Measurements from ENCODE around the gene MPPED1. TPM values are rescaled to one million over a fixed set of nuclear protein-coding genes. Genes with fewer than 3 reads are reported as not detected.

Gene MPPED1
- total RNA-seq, 1 experiment from 2014 or later = 0.35 TPM

GRCh38 chr22:43505423-43505822 lies 93.6 kb downstream of the MPPED1 start (continued):
- TF ChIP-seq NR3C1 (CRISPR knock-in tag; conservative IDR thresholded peaks at IDR 0.05; ENCODE audit: low read depth) = no peak
- TF ChIP-seq AFF4 (CRISPR knock-in tag; IDR thresholded peaks at IDR 0.05; ENCODE audit: borderline replicate concordance) = no peak
- TF ChIP-seq GABPB1 (CRISPR knock-in tag; IDR thresholded peaks at IDR 0.05) = no peak
- TF ChIP-seq PRDM15 (CRISPR knock-in tag; IDR thresholded peaks at IDR 0.05) = no peak
- TF ChIP-seq ATF1 (CRISPR knock-in tag; IDR thresholded peaks at IDR 0.05) = no peak

- H3K27ac Mint-ChIP-seq = no peak overlapping the region
- no peaks in the 10 kb centered on the region for H3K9me3 Mint-ChIP-seq
- H3K27me3 Mint-ChIP-seq (ENCODE audit: low read depth) = no peaks in the 10 kb centered on the region
- POLR2A ChIA-PET = no interaction called here
- no peak for ATAC-seq
- H3K36me3 Mint-ChIP-seq = no peaks in the 10 kb centered on the region
- H3K4me1 Mint-ChIP-seq = no peaks in the 10 kb centered on the region
- CTCF ChIA-PET = interaction anchor here (1.4 kb wide), 1 partner anchor 10 kb away, joined by 8 read pairs; no protein-coding TSS in a partner anchor
- H3K4me3 Mint-ChIP-seq = no peak overlapping the region
- TF ChIP-seq PREB (CRISPR knock-in tag; IDR thresholded peaks at IDR 0.05; ENCODE audit: borderline replicate concordance) = no peak
- TF ChIP-seq IRF1 (CRISPR knock-in tag; IDR thresholded peaks at IDR 0.05) = no peak
- TF ChIP-seq CBFB (CRISPR knock-in tag; IDR thresholded peaks at IDR 0.05; ENCODE audit: low read depth) = no peak
- TF ChIP-seq MLX (CRISPR knock-in tag; IDR thresholded peaks at IDR 0.05) = no peak
- no peak for TF ChIP-seq ZNF281 (CRISPR knock-in tag; IDR thresholded peaks at IDR 0.05)
- no peak for TF ChIP-seq GRHL2 (CRISPR knock-in tag; IDR thresholded peaks at IDR 0.05; ENCODE audit: insufficient replicate concordance, severe bottlenecking)
- TF ChIP-seq PRDM15 (CRISPR knock-in tag; IDR thresholded peaks at IDR 0.05) = no peak
- TF ChIP-seq SMAD3 (CRISPR knock-in tag; IDR thresholded peaks at IDR 0.05; ENCODE audit: borderline replicate concordance) = no peak
- no peak for TF ChIP-seq ZNF396 (CRISPR knock-in tag; IDR thresholded peaks at IDR 0.05; ENCODE audit: borderline replicate concordance)
- no peak for TF ChIP-seq ZNF671 (CRISPR knock-in tag; IDR thresholded peaks at IDR 0.05)
- TF ChIP-seq NFE2L1 (CRISPR knock-in tag; IDR thresholded peaks at IDR 0.05) = no peak
- TF ChIP-seq ESRRA (CRISPR knock-in tag; IDR thresholded peaks at IDR 0.05; ENCODE audit: borderline replicate concordance) = no peak
- TF ChIP-seq SOX15 (CRISPR knock-in tag; IDR thresholded peaks at IDR 0.05) = no peak
- DNase-seq (ENCODE audit: low spot score) = no peak
Measured at GRCh38 chr22:43505896-43506295, 94.1 kb downstream of the MPPED1 start.

Data from WTC11 (cell line).